GM21526 (cell line): ENCODE data around the gene ELMO1.

Experiments
- ATAC-seq: cut with Tn5 transposase; IDR thresholded peaks from one replicate; pipeline ENCODE4 v1.9.1; 2021; ENCODE audit warnings: moderate library complexity; ENCODE audit not compliant: unreplicated experiment, low FRiP score

Gene ELMO1

DNA sequence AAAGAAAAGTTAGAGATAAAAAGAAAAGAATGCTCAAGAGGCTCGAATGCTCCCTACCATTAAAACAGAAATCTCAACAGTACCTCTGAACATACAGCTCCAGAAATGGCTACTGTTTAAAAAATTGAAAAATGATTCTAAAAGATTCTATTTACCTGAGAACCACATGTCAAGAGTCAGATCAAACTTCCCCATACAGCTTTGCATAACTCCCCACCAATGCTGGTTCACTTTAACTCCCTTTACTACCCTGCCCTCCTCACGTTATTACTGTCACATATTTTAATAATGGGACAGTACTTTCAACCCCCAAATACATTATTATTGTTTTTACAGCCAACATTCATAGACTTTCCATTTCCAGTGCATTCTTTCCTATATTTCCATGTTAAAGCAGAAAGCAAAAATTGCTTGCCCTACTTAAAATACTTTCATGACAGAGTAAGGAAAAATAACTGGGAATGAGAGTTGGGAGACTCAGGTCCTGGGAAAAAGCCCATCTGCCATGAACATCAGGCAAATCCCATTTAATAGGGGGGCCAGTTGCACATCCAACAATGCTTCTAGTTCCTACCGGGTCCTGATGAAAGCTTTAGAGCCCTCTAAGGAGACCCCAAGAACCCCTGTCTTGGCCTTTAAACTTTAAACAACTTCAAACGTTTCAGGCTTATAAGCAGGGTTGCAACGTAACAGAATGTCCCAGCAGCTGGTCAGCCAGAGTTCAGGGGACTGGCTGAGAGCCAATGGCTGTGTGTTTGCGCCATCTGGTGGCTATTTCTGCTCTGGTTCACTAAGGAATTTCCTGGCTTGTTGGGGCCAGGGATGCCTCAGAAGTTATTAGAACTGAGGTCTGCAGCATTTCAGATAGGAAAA is 247.4 kb downstream of the ELMO1 start:
- peak; percentile 53 for ATAC-seq

DNA sequence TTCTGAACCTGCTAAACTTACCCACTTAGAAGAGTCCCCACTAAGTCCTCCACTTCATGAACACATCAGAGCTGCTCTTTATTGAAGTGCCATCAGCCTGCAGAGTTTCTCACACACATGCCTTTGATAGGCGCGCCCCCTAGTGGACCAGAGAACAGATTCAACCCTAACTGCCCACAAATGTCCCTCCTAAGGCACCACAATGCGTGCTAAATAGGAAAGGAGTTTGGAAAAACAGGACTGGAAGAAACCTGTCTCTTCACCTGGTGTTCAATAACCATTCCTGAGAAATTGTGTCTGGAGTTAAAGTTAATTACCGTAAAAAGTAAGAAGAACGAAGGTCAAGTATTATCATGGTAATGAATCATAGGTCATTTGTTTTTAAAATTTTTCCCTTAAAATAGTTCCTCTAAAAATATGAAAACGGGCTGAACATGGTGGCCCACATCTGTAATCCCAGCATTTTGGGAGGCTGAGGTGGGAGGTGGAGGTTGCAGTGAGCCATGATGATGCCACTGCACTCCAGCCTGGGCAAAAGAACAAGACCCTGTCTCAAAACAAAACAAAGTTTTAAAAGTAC is 249.7 kb downstream of the ELMO1 start:
- ATAC-seq, result no peak

DNA sequence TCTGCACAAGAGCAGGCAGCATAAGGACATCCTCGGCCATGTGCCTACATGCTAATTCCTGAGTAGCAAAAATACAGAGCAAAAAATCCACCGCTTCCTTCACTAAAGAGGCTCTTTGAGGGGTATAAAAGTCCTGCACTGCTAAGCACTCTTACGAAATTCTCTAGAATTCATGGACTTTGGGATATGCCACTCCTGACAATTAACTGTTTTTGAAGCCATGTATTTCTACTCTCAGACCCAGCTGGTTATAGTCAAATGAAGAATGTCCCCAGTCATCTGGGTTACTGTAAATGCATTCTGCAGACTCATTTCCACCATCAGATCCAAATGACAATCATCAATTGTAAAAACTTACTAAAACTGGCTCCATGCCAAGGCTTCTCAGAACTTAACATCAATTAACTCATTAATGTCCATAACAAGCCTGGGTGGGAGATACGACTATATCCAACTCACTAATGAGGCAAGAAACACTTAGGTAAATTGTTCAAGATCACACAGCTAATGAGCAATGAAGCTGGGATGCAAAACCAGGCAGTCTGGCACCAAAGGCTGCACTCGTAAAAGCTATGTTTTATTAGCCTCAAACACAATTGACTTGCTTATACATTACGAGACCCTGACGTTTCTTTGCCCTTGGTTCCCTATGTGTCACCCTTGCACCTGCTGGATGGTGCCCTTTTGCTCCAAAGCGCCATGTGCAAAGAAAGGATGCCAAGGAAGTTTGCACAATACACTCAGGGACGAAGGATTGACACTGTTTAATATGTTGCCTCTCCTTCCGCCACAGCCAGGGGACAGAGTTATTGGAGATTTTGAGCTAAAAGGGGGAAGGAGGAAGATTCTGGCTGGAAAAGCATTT is 250.4 kb downstream of the ELMO1 start:
- ATAC-seq, result no peak

DNA sequence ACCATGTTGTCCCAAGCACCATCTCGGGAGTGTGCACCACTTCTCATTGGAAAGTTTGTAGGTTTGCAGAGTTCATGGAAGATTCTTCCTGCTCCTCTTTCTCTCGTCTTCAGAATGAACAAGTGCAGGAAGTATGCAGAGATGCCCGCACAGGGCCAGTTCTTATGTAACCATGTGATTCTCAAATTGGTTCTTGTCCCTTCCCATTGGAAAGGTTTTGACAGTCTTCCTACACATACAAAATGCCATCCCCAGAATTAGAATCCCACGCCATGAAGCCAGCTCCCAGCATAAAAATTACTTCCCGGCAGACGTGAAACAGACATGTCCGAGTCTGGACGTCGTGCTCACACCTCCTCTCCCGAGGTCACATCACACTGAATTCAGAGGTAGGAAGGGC is 251.6 kb downstream of the ELMO1 start:
- no peak for ATAC-seq

DNA sequence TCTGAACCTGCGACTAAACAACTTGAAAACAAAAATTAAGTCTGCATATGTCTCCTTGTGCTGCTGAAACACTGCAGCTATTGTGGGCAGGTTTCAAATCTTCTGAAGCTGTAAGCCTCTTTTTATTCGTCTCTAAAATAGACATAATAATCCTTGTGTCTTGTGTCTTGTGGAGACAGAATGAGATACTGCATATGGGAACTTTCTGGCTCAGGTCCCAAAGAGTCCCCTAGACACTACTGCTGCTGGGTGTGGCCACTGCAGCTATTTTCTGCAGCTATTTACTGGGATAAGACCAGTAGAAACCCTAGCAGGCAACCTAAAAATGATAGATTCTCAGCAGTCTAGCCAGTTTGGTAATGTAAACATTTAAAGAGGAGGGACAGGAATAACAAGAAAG is 252.0 kb downstream of the ELMO1 start:
- no peak for ATAC-seq

DNA sequence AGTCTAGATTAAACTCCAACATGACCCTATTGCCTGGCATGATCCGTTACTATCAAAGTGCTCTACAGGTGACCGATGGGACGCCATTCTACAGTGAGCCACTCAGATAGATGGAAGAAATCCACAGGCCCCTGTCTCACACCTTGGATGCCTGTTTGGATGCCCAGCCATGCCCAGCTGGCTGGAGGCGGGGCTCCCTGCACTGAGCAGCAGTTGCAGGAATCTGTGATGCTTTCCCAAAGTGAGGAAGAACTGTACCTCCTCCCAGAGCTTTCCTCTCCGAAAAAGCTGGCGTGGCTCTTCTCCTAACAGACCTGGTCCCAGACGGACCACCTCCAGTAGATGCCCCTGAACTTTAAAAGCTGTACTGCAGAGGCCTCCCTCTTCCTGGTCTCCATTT is 253.3 kb downstream of the ELMO1 start:
- no peak for ATAC-seq

DNA sequence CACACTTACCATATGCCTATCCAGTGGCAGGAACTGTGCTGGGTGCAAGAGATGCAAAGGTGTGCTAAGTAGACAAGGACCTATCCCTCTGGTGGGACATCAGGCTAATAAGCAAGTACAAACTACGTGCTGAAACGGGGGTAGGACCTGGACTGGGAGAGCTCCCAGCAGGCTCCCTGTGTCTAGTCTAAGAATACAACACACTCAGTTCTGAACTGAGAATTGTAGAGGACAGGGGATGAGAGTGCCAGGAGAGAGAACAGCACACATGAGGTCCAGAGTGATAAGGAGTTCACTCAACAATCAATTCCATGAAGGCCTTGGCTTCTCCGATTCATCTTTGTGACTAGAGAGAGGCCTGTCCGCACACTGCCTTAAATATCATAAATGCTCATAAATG is 253.7 kb downstream of the ELMO1 start:
- ATAC-seq, result no peak

DNA sequence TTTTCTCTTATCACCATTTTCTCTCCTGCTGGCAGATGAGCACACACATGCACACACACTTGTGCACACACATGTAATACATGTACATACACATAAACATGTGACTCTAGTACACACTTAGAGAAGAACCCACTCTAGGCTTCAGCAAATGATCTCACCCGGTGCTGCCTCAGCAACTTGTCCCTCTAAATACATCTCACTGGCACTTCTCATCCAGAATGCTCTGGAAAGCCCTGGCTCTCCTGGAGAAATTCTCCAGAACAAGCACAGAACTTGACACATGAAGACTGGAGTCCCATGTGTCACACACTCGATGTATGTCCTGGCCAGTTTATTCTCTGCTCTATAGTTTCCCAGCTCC is 254.9 kb downstream of the ELMO1 start:
- no peak for ATAC-seq

DNA sequence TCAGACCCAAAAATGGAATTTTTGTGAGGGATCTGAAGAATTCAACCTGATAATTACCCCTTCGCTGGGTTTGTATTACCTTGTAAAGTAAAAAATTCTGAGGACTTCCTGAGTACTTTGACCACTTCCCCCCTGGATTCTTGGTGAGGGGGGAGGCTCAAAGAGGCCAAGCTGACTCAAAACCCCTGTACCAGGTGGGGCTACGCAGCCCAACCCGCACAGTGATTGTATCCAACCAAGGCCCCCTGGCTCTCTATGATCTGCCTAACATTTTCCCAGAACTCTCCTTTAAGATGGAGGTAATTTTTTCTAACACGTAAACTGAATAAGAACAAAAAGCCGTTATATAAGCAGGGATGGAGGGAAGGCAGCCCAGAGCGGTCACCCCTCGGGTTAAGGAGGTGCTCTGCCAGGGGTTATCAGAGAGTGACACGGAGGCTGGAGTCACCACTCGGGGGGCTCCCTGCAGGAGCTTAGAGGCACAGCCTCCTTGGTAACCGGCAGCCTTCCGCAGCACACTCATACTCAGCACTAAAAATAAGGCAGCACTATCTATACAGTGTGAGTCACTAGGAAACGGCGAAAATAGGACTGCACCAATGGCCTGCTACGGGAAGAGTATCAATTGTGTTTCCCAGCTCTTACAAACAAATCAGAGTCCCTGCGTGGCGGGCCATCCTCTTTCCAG is 255.4 kb downstream of the ELMO1 start:
- ATAC-seq, result no peak

DNA sequence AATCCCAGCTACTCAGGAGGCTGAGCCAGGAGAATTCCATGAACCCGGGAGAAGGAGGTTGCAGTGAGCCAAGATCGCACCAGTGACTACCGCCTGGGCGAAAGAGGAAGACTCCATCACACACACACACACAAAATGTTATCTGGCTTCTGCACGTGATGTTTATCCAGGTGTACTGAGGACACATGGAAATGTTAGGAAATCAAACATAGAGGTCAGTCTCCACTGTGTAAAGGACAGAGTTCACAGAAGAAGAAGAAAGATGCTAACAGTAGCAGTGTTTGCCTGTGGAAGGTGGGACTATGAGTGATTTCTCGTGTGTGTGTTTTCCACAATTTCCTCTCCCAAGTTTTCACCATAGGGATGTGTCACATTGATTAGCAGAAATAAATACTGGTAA is 256.9 kb downstream of the ELMO1 start:
- no peak for ATAC-seq

DNA sequence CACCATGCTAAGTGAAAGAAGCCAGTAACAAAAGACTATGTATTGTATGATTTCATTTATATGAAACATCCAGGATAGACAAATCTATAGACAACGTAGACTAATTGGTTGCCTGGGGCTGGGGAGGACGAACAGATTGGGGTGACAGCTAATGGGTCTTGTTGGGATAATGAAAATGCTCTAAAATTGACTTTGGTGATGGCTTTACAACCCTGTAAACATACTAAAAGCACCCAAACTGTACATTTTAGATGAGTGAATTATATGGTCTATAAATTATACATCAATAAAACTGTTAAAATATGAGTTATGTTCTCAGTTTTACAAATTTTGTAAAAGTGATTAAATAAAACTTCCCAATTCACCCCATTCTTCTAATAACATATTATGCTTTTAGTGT is 261.5 kb downstream of the ELMO1 start:
- no peak for ATAC-seq

DNA sequence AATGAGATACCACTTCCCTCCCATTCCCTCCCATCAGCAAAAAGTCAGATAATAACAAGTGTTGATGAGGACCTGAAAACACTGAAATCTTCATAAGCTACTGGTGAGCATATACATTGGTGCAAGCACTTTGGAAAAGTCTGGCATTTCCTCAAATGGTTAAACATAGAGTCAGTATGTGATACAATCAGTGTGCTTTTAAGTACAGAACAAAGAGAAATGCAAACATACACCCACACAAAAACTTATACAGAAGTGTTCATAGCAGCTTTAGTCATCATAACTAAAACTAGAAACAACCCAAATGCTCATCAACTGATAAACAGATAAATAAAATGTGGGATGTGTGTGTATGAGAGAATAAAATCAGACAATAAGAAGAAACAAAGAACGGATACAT is 261.9 kb downstream of the ELMO1 start:
- ATAC-seq, result no peak

DNA sequence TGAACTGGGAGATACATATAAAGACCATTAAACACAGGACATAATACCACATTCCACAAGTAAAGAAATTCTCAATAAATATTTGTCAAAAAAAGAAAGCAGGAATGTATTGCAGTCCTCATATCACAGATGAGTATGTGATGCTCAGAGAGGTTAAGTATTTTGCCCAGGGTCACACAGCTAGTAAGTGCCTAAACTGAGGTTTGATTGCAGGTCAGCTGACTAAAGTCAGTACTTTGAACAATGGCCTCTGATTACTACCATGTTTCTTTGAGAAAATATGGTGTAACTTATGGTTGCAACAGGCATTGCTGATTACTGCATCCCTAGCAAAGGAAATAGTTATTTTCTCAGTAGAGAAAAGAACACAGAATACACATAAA is 267.1 kb downstream of the ELMO1 start:
- no peak for ATAC-seq

DNA sequence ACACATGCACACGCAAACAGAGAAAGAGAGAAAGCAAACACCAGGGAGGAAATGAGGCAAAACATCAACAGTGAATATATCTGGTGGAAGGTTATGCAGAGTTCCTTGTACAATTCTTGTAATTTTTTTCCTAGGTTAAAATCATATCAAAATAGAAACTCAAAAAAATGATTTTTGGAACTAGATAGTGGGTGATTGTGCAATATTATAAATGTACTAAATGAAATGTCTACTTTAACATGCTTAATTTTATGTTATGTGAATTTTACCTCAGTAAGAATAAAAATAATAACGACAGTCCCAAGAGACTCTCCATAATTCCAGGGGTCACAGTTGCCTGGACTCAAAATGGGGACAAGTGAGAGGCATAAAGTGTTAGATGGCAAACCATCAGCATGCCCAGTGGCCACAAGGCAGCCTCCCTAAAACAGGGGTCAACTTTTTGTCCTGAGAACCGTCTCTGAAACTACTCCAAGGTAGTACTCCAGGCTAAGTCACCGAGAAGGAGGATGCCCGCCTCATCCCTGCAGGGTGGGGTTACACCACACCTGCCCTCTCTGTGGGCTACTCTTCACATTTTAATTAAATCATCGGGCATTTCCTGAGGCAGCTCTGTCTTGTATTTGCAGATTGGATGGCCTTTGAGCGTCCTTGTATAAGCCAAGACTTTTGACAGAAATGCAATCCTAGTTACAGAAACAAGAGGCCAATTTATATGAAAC is 267.7 kb downstream of the ELMO1 start:
- no peak for ATAC-seq

DNA sequence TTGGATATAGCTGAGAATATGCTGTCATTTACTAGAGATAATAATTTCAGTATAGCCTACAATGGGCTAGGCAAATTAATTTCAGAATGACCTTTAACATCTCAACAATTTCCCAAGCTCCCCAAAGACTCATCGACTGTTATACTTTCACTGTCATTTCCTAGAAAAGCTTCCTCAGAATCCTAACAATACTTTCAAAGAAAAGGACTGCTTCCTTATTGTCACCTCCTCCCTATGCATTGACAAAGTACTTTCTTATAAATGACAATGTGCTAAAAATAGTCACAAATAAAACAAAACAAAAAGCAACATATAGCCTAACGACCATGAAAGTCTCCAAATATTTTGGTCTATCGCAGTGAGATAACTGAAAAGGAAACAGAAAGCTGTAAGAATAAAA is 272.6 kb downstream of the ELMO1 start:
- no peak for ATAC-seq

DNA sequence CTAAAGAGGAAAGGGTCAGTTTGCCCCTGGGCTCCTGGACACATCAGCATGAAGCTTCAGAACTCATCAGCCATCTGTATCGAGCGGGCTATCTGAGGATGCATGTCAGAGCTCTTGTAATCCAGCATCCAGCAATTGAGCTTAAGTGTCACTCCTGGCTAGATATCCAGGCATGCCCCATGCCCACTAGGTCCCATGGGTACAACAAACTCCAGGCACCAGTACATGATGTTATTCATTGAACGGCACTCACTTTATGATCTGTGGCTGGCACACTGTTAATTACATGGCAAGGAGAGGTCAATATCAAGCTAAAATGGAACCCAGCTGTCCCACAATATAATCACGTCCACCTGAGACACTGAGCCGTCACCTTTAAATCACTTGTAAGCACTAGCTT is 274.2 kb downstream of the ELMO1 start:
- ATAC-seq, result no peak

DNA sequence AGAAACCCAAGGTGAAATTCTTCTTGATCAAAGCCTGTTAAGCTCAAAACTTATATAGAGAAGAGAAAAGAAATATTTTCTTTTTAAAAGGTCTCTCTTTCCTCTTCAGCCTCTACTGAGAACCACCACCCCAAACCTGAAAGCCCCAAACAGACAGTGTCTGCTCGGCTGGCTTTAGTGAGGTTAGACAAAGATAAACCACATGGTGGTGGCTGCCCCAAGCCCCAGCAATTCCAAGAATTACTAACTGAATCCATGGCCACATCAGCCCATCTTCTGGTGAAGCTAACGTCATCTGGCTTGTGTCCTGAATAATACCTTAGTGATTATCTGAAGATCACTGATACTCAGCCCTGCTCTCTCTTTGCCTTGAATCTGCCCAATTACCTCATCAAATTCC is 275.0 kb downstream of the ELMO1 start:
- ATAC-seq, result no peak

DNA sequence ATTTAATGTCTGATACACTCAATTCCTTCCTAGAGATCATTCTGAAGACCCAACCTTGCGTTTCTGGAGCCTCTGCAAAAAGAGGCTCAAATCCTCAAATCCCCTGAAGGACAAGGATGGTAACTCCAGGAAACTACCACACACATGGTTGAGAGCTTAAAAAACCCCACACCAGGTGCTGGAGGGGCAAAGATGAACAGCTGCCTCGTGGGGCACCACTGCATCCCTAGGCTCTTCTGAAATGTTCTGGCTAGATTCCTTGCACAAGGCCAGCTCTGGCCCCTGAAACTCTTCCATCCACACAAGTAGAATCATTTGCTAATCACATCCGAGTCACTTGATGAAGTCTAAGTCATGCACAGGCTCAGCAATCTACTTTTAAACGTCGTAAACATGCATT is 286.6 kb downstream of the ELMO1 start:
- ATAC-seq, result no peak

DNA sequence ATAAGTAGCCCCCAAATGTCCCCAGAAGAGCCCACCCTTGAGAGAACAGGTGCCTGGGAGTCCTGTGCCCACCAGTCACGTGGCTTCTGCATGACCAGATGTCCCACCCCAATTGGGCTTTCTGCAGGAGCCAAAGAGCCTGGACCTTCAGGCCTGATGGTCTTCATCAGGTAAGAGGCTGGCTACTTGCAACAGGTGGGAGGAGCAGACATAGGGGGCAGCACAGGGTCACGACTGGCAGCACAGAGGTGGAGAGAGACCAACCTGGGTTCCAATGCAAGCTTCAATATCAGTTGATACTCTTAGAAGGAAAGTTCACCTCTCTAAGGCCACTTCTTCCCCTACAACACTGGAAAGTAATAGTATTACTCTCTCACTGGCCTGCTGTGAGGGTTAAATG is 288.0 kb downstream of the ELMO1 start:
- ATAC-seq, result no peak

DNA sequence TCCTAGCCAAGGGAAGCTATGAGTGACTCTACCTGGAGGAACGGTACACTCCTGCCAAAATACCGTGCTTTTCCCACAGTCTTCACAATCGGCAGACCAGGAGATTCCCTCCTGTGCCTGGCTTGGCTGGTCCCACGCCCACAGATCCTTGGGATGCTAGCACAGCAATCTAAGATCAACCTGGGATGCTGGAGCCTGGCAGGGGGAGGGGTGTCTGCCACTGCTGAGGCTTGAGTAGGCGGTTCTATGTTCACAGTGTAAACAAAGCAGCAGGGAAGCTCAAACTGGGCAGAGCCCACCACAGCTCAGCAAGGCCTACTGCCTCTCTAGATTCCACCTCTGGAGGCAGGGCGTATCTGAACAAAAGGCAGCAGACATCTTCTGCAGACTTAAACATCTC is 295.3 kb downstream of the ELMO1 start:
- no peak for ATAC-seq
